HG03558 (cell line): ENCODE measurements around the gene AMOTL1.

Source experiments
- ATAC-seq: cut with Tn5 transposase; IDR thresholded peaks from one replicate; pipeline ENCODE4 v1.9.1; 2021; ENCODE audit warnings: moderate number of reproducible peaks; ENCODE audit not compliant: unreplicated experiment; ENCODE audit errors: extremely low read depth

AMOTL1 gene

GRCh38 chr11:94768602-94769541 lies 716 bp downstream of the AMOTL1 start:
- ATAC-seq = no peak

GRCh38 chr11:94769880-94770279 lies 1.7 kb downstream of the AMOTL1 start:
- ATAC-seq = no peak

GRCh38 chr11:94770563-94771120 lies 2.5 kb downstream of the AMOTL1 start:
- no peak for ATAC-seq

- ATAC-seq = no peak
Measured at GRCh38 chr11:94771390-94771789, 3.2 kb downstream of the AMOTL1 start.

GRCh38 chr11:94771951-94772350 lies 3.8 kb downstream of the AMOTL1 start:
- ATAC-seq = no peak

- no peak for ATAC-seq
Measured at GRCh38 chr11:94773842-94774241, 5.7 kb downstream of the AMOTL1 start.

- ATAC-seq = no peak
Measured at GRCh38 chr11:94774345-94774744, 6.2 kb downstream of the AMOTL1 start.

- no peak for ATAC-seq
Measured at GRCh38 chr11:94775567-94776327, 7.6 kb downstream of the AMOTL1 start.

GRCh38 chr11:94776351-94777321 lies 8.5 kb downstream of the AMOTL1 start:
- no peak for ATAC-seq

- ATAC-seq = no peak
Measured at GRCh38 chr11:94780432-94780831, 12.3 kb downstream of the AMOTL1 start.

GRCh38 chr11:94781837-94782236 lies 13.7 kb downstream of the AMOTL1 start:
- ATAC-seq = no peak

GRCh38 chr11:94782446-94782845 lies 14.3 kb downstream of the AMOTL1 start:
- ATAC-seq = no peak

GRCh38 chr11:94784884-94785283 lies 16.7 kb downstream of the AMOTL1 start:
- no peak for ATAC-seq

- ATAC-seq = no peak
Measured at GRCh38 chr11:94785509-94785908, 17.4 kb downstream of the AMOTL1 start.

- no peak for ATAC-seq
Measured at GRCh38 chr11:94786264-94787126, 18.3 kb downstream of the AMOTL1 start.

GRCh38 chr11:94787801-94788200 lies 19.6 kb downstream of the AMOTL1 start:
- no peak for ATAC-seq

GRCh38 chr11:94788396-94788795 lies 20.2 kb downstream of the AMOTL1 start:
- ATAC-seq = no peak

GRCh38 chr11:94790197-94790596 lies 22.0 kb downstream of the AMOTL1 start:
- no peak for ATAC-seq

- ATAC-seq = no peak
Measured at GRCh38 chr11:94790661-94791180, 22.6 kb downstream of the AMOTL1 start.
